Measurements from ENCODE around the gene SH3RF3. TPM values are rescaled to one million over a fixed set of nuclear protein-coding genes. Genes with fewer than 3 reads are reported as not detected.

The SH3RF3 gene
- total RNA-seq, 1 experiment from 2014 or later, result 0.30 TPM

DNA sequence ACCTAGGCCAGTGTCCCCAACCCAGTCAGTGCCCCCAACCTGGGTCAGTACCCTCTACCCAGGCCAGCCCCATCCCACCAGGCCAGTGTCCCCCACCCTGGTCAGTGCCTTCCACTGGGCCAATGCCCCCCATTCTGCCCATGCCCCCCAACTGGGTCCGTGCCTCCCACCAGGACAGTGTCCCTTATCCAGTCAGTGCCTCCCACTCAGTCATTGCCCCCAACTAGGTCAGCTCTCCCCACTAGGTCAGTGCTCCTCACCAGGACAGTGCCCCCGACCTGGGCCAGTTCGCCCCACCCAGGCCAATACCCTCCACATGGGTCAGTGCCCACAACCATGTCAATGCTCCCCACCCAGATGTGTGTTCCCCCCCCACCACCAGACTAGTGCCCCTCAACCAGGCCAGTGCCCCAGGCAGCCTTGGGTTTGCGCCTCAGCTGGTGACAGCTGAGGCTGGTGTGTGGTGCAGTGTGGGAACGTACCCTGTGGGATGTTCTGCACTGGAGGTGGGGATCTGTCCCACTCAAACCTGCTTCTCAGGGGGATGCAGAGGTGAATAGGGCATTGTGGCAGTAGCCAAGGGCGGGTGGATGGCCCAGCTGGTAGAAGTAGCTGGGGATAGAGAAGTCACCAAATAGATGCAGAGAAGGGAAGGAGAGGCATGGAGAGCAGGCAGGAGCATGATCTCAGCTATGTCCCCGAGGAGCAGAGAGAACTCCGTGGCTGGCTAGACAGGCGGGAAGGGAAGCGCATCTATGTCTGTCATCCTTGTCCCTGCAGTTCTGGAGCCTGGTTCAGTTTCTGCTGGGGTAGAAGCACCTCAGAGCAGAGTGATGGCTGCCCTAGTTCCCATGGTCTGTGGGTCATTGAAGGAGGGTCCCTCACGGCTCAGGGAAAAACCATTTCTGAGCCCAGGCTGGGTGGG lies 168.8 kb downstream of the SH3RF3 start:
- DNase-seq, result no peak
- Histone ChIP-seq H3K27ac (no peak overlapping the region), H3K4me1 (no peaks in the 10 kb centered on the region), H3K36me3 (no peaks in the 10 kb centered on the region), H3K4me3 (no peak overlapping the region), H3K27me3 (no peaks in the 10 kb centered on the region), H3K9me3 (replicated peaks) (no peaks in the 10 kb centered on the region)

DNA sequence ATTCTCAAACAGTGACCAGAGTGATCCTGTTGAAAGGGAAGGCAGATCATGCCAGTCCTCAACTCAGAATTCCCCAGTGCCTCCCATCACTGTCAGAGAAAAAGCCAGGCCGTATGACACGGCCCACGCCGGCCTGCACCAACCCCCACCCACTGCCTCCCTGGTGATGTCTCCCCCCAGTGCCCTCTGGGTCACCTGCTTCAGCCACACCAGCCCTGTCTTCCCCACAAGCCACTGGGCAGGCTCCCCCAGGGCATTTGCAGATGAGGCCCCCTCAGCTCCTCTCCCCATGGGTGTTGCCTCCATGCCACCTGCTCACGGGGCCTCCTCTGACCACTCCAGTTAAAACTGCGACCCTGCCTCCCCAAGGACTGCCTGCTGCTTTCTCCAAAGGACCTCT lies 169.8 kb downstream of the SH3RF3 start:
- Histone ChIP-seq H3K9me3 (replicated peaks) (no peaks in the 10 kb centered on the region), H3K27ac (no peak overlapping the region), H3K27me3 (no peaks in the 10 kb centered on the region), H3K4me1 (no peaks in the 10 kb centered on the region), H3K4me3 (no peak overlapping the region), H3K36me3 (no peaks in the 10 kb centered on the region)
- no peak for DNase-seq

DNA sequence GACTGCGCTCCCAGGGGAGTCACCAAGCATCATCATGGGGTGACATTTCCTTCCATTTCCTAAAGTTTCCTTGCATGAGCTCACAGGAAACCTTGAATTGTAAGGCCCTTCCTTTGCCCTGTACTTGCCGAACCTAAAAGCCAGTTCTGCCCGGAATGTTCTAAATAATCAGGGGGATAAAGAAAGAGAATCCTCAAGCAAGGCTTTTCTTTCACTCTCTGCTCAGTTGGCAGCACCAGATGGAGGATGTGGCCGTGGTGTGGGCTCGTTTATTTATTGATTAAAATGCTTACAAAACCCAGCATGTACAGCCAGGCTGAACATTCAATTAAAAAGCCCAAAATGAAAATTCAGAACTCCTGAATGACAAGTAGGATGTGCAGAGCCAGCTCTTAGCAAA lies 170.5 kb downstream of the SH3RF3 start:
- H3K4me3 ChIP-seq, result no peak overlapping the region
- no peaks in the 10 kb centered on the region for H3K9me3 ChIP-seq (replicated peaks)
- no peaks in the 10 kb centered on the region for H3K36me3 ChIP-seq
- H3K27me3 ChIP-seq, result no peaks in the 10 kb centered on the region
- DNase-seq, result no peak
- H3K4me1 ChIP-seq, result no peaks in the 10 kb centered on the region
- H3K27ac ChIP-seq, result no peak overlapping the region

DNA sequence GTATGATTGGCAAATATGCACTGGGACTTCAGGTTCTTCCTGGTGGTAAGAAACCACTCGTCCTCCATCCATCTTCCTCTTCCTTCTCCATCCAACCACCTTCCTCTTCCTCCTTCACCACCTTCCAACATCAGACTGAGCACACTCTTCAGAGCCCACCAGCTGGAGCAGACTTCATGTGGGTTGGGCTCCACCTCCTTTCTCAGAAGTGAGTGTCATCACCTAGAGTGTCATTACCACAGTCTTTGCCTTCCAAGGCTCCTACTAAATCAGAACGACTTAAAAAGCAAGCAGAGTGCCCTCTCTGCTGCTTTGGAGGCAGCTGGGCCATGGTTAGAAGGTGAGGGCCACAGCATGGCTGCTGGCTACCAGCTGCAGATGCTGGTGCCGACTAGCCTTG lies 171.6 kb downstream of the SH3RF3 start:
- no peak for DNase-seq
- Histone ChIP-seq H3K9me3 (replicated peaks) (no peaks in the 10 kb centered on the region), H3K27me3 (no peaks in the 10 kb centered on the region), H3K36me3 (no peaks in the 10 kb centered on the region), H3K4me3 (no peak overlapping the region), H3K4me1 (no peaks in the 10 kb centered on the region), H3K27ac (no peak overlapping the region)

DNA sequence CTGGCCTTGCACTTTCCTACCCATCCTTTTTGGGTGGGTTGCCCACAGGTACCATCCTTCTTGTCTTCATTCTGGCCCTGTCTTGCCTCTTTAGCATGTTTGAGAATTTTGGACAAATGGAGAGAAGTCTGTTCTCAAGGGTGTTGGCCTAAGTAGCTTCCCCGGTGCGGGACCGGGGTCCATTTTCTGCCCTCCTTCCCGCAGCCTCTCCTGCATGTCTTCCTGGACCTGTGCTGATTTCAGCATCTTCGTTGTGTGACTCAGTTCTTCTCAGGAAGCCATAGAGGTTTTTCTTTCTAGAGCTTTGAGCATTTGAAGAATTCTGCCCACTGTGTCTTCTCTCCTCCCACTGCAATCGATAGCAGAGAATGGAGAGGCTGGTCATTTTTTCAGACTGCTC lies 172.7 kb downstream of the SH3RF3 start:
- Histone ChIP-seq H3K36me3 (no peaks in the 10 kb centered on the region), H3K9me3 (replicated peaks) (no peaks in the 10 kb centered on the region), H3K27me3 (no peaks in the 10 kb centered on the region), H3K4me1 (no peaks in the 10 kb centered on the region), H3K27ac (no peak overlapping the region), H3K4me3 (no peak overlapping the region)
- no peak for DNase-seq

DNA sequence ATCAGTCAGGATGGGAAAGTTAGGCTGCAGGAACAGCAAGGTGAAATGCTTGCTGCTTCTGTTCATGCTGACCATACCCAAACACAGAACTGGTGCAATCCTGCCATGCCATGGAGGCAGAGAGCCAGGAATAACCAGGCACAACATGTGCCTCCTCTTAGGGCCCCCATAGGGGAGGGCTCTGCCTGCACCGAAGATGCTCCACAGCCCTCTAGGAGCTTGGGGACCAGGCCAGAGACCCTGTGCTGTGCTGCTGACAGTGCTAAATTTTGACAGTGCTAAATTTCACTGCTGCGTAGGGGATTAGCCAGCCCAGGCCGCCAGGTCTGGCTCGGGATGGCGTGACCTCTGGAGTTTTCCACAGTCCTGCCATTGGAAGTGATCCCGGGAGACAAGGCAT lies 173.3 kb downstream of the SH3RF3 start:
- H3K36me3 ChIP-seq, result no peaks in the 10 kb centered on the region
- no peaks in the 10 kb centered on the region for H3K9me3 ChIP-seq (replicated peaks)
- H3K4me1 ChIP-seq, result no peaks in the 10 kb centered on the region
- H3K27me3 ChIP-seq, result no peaks in the 10 kb centered on the region
- H3K4me3 ChIP-seq, result no peak overlapping the region
- no peak overlapping the region for H3K27ac ChIP-seq
- DNase-seq, result no peak

DNA sequence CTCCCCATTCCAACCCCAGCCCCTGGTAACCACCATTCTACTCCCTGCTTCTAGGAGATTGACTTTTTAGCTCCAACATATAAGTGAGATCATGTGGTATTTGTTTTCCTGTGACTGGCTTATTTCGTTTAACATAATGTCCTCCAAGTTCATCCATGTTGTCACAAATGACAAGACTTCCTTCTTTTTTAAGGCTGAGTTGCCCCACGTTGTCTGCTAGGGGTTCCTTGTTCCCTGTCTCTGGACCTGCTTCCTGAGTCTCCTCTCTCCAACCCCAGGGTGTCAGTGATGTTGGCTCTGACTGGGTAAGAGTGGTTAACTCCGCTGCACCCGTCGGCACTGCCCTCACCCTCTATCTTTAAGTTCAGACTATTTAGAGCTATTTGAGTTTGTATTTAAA lies 175.2 kb downstream of the SH3RF3 start:
- no peak overlapping the region for H3K27ac ChIP-seq
- no peaks in the 10 kb centered on the region for H3K36me3 ChIP-seq
- H3K4me1 ChIP-seq, result no peaks in the 10 kb centered on the region
- no peak for DNase-seq
- H3K9me3 ChIP-seq (replicated peaks), result no peaks in the 10 kb centered on the region
- no peak overlapping the region for H3K4me3 ChIP-seq
- H3K27me3 ChIP-seq, result no peaks in the 10 kb centered on the region

DNA sequence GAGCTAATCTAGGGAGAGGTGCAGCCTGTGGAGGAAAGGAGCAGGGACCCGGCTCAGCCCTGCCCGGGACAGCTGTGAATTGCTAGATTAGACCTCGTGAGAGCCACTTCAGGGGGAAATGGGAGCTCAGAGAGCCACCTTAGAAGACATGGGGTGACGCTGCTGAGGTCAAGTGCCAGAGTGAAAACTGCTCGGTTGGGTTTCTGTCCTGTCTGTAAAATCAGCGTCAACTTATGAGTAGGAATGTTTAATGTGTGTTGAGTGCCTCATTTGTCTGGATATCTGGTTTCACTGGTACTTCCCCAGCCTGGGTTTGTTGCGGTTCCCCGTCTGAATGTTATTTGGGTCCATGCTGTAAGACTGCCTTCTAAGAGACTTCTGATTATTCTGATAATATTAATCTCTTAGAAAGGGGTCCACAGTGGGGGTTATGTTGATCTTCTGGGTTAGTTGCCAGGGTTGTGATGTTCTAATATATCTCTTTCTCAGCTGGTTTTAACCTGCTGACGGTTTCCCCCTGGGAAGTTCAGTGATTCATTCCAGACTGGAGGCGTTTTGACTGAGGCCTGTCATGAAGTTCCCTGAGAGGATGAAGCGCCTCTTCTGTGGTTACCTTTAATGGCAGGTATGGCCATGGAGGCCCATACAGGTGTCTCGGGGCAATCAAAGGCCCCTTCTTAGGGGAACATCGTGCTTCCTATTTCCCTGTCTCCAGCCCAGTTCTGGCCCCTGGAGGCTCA lies 175.9 kb downstream of the SH3RF3 start:
- Histone ChIP-seq H3K36me3 (no peaks in the 10 kb centered on the region), H3K9me3 (replicated peaks) (no peaks in the 10 kb centered on the region), H3K27me3 (no peaks in the 10 kb centered on the region), H3K4me1 (no peaks in the 10 kb centered on the region), H3K27ac (no peak overlapping the region), H3K4me3 (no peak overlapping the region)
- DNase-seq, result no peak

DNA sequence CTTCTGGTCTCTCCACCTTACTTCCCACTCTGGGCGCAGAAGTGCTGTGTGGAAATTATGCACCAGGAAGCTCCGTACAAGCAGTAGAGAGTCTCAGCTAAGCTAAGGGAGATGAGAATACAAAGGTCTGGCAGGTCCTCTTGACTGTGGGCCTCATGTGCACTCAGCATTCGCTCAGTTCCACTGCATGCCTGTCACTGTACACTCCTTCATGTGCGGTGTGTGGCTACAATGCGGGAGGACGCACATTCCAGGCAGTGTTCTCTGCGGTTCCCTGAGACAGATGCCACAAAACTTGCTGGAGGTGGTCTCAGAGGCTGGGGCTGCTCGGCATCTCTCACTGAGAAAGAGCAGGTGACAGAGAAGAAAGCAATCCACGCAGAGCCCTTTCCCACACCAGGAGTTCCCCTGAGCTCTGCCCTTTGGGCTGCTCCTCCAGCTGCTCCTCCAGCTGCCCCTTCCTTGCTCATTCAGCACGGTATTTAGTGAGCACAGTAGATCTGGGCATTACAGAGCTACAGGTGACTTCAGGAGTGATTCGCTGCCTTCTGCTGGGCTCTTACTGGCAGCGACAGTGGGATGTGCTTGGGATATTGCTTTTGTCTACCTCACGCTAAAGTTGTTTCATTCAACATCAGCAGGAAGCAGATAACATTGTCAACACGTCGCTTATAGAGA lies 176.6 kb downstream of the SH3RF3 start:
- Histone ChIP-seq H3K27me3 (no peaks in the 10 kb centered on the region), H3K27ac (no peak overlapping the region), H3K4me1 (no peaks in the 10 kb centered on the region), H3K4me3 (no peak overlapping the region), H3K36me3 (no peaks in the 10 kb centered on the region), H3K9me3 (replicated peaks) (no peaks in the 10 kb centered on the region)
- no peak for DNase-seq

DNA sequence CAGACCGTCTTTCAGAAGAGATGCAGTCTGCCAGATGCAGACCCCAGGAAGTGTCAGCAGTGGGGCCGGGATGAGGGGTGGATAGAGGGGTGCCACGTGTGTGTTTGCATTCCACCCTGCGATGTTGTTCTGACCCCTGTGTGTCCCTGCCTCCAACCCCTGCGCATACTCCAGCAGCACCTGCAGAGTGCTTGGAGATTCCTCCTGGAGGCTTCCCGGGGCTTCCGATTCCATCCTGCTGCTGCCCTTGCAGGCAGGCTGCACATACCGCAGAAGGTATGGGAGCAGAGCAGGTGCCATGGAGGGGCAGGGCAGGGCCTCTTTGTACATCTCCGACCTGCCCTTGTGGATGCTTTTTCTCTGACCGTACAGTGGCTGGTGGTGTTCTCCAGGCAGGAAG lies 177.2 kb downstream of the SH3RF3 start:
- H3K9me3 ChIP-seq (replicated peaks), result no peaks in the 10 kb centered on the region
- no peaks in the 10 kb centered on the region for H3K27me3 ChIP-seq
- no peaks in the 10 kb centered on the region for H3K36me3 ChIP-seq
- no peak overlapping the region for H3K4me3 ChIP-seq
- DNase-seq, result no peak
- no peaks in the 10 kb centered on the region for H3K4me1 ChIP-seq
- H3K27ac ChIP-seq, result no peak overlapping the region

DNA sequence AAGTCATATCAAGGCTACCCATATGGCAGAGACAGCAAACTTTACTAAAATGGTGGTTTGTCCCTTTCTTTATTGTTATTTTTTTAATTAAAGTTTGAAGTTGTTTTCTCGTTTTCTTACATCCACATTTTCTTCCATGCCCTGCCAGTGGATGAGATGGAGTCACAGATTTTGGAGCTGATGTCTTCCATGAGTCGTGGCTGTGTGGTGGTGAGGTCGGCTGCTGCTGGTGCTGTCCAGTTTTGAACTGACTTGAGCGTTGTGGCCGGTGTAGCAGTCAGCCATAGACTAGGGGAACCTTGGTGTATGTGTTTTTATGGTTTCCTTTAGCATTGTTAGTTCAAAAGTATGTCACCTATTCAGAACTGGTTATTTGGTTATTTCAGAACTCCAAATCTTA lies 182.8 kb downstream of the SH3RF3 start:
- H3K27ac ChIP-seq, result no peak overlapping the region
- H3K36me3 ChIP-seq, result no peaks in the 10 kb centered on the region
- H3K4me1 ChIP-seq, result no peaks in the 10 kb centered on the region
- no peak for DNase-seq
- H3K9me3 ChIP-seq (replicated peaks), result no peaks in the 10 kb centered on the region
- no peak overlapping the region for H3K4me3 ChIP-seq
- no peaks in the 10 kb centered on the region for H3K27me3 ChIP-seq

DNA sequence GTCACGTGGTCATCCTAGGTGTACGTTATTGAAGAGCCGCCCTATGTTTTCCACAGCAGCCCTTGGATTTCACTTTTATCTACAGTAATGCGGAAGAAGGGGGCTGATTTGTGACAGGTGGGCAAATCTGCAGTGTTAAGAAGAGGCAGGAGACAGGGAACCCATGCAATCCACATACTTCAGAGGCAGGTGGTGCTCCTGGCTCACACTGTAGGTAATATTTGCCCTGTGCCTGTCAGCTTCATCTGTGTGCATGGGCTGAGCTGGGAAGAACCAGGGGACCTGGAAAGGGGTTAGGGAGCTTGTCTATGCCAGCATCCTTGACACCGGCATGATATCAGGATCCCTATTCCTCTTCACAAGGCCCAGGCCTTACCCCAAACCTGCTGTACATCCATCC lies 183.9 kb downstream of the SH3RF3 start:
- peaks cover 3% of the 10 kb centered on the region; the same call in 1 of the 2 replicates for H3K27me3 ChIP-seq
- H3K27ac ChIP-seq, result no peak overlapping the region
- no peak for DNase-seq
- H3K36me3 ChIP-seq, result no peaks in the 10 kb centered on the region
- H3K4me1 ChIP-seq, result peaks cover 3% of the 10 kb centered on the region; the same call in 1 of the 2 replicates
- no peaks in the 10 kb centered on the region for H3K9me3 ChIP-seq (replicated peaks)
- H3K4me3 ChIP-seq, result no peak overlapping the region

DNA sequence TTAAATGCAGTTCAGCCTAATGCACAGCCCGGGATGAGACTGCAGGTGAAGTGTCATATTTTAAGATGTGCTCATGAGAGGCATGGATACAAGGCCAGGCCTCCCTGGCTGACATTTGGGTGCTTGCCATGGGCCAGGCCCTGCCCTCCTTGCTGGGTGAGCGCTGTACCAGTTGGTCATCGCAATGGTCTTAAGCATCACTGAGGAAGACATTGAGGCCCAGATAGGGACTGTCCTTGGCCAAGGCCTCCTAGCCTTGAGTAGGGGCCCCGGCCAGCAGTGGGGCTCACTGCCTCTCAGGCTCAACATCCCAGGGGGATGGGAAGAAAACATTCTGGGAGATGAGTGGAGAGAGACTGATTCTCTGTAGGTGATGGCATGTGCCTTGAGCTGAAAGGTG lies 184.3 kb downstream of the SH3RF3 start:
- H3K36me3 ChIP-seq, result no peaks in the 10 kb centered on the region
- H3K4me3 ChIP-seq, result no peak overlapping the region
- H3K27me3 ChIP-seq, result peaks cover 3% of the 10 kb centered on the region; the same call in 1 of the 2 replicates
- H3K27ac ChIP-seq, result no peak overlapping the region
- DNase-seq, result no peak
- H3K4me1 ChIP-seq, result peaks cover 5% of the 10 kb centered on the region; the same call in 1 of the 2 replicates
- H3K9me3 ChIP-seq (replicated peaks), result no peaks in the 10 kb centered on the region

DNA sequence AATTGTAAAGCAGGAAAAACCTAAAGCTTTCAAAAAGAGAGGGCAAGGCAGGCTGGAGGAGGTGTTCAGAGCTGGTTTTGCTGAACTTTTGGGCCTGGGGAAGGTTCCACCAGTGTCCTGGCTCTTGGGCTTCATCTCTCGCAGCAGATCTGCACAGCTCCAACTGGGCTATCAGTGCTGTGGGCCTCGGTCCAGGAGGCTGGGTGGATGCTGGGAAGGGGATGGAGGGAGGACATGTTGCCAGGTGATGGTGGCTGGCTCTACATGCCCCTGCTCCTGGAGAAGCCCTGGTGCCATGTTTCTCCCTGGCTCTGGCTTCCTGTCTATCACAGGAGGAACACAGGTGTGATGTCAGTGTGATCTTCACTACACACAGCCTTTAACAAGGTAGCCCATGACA lies 187.1 kb downstream of the SH3RF3 start:
- no peak for DNase-seq
- no peak overlapping the region for H3K27ac ChIP-seq
- H3K4me1 ChIP-seq, result peaks cover 8% of the 10 kb centered on the region; the same call in 1 of the 2 replicates
- H3K36me3 ChIP-seq, result no peaks in the 10 kb centered on the region
- peaks cover 3% of the 10 kb centered on the region; the same call in 1 of the 2 replicates for H3K27me3 ChIP-seq
- no peak overlapping the region for H3K4me3 ChIP-seq
- no peaks in the 10 kb centered on the region for H3K9me3 ChIP-seq (replicated peaks)
